ENCODE results near the gene ANXA8.
"Not testable (repeated sequence)": the region's sequence is repeated elsewhere in the genome, so short reads cannot be mapped to it uniquely, and the experiment has no call there.

ANXA8 gene, protein sequence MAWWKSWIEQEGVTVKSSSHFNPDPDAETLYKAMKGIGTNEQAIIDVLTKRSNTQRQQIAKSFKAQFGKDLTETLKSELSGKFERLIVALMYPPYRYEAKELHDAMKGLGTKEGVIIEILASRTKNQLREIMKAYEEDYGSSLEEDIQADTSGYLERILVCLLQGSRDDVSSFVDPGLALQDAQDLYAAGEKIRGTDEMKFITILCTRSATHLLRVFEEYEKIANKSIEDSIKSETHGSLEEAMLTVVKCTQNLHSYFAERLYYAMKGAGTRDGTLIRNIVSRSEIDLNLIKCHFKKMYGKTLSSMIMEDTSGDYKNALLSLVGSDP

DNA sequence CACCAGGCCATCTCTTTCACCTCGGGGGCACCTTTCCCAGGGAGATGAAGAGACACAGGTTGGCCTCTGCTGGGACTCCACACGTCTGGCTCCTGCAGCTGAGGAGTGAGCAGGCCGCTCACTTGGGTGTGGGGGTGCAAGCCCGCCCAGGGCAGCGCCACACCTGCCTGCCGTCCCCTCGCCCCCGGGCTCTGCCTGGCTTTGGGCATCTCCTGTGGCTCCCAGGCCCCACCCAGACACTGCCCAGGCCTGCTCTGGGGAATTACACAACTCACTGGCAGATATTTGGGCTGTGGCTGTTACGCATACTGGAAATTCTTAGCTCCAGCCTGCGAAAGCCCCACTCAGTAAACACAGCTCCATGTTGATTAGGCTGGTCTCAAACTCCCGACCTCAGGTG, at the start of gene ANXA8:
Gene ANXA8 (minus strand): TSS at position 193 of the 400 bp plus-strand sequence. CDS start 182 bp downstream, at position 11.
- DNase-seq = not testable (repeated sequence)

DNA sequence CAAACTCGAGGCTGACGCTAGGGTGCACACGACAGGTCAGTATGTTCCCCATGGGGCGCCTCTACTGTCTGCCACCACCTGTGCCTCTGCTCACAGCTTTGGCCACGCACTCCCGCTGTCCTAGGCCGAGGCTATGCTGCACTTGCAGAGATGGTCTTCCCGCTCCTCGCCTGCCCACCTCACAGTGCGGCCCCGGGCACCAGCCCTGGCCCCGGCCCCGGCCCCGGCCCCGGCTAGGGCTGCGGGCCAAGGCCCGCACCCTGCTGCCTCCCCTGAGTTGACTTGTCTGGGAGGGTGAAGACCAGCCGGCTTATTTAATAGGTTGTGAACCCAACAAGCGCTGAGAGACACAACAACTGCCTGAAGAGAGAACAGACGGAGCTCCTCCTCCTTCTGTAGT, 39.6 kb upstream of the ANXA8 start, which contains the start of gene AGAP9:
Gene AGAP9 (minus strand): TSS at position 164 of the 400 bp plus-strand sequence. CDS start 112 bp downstream, at position 52.
- DNase-seq = not testable (repeated sequence)

- DNase-seq = not testable (repeated sequence)
Observed at GRCh38 chr10:47502313-47502712, 18.4 kb upstream of the ANXA8 start.

- DNase-seq = not testable (repeated sequence)
Observed at GRCh38 chr10:47494226-47494625, 10.3 kb upstream of the ANXA8 start.

DNA sequence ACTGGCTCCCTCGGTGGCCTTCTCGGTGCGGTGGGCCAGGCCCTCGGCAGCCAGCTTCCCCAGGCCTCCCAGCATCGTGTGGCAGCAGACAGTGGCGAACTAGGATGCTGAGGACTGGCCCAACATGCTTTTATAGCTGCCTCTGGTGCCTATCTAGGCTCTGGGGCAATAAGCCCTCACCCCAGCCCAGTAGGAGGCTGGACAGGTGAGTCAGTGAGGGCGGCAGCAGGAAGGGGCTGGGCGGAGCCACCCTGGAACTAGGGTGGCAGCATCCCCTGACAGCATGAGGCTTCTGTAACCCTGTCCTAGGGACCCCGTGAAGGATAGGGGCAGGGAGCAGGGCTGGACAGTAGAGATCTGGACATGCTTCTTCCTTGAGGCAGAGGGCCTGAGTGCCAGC, 7.7 kb upstream of the ANXA8 start, which contains the start of gene FAM25G:
Gene FAM25G (minus strand): TSS at position 101 of the 400 bp plus-strand sequence. CDS start 26 bp downstream, at position 75.
- not testable (repeated sequence) for DNase-seq

DNA sequence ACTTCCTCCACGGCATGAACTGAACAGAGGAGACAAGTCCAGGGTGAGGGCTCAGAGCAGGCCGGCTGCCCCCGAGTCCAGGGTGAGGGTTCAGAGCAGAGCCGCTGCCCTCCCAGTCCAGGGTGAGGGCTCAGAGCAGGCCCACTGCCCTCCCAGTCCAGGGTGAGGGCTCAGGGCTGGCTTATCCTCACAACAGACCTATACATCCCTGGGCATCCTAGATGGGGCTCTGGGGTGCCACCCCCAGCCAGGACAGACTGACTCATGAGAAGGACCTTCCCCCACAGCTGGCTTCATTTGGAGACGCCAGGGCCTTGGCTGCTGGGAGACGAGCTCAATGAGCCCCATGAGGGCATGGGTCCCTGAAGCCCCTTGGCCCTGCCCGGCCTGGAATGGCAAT, 5.7 kb upstream of the ANXA8 start:
- DNase-seq = not testable (repeated sequence)

- DNase-seq = not testable (repeated sequence)
Observed at GRCh38 chr10:47485943-47486342, 2.0 kb upstream of the ANXA8 start.

- DNase-seq = not testable (repeated sequence)
Observed at GRCh38 chr10:47484786-47485185, 871 bp upstream of the ANXA8 start.

DNA sequence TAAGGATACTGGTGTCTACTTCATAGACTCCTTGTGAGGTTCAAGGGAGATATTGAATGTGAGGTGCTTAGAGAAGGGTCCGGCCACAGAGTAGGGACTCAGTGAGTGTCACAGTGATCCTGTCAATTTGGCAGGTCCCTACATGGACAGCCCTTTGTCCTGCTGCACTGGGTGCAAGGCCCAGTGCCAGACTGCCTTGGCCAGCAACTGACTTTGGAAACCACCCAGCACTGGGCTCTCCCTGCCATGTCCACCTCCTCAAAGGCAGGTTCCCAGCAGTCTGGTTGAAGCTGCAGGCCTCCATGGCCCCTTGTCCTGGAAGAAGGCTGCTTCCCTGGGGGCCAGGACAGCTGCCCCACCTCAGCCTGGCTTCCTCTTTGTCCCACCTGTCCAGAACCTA, 1.5 kb downstream of the ANXA8 start:
- DNase-seq = not testable (repeated sequence)

- not testable (repeated sequence) for DNase-seq
Observed at GRCh38 chr10:47481768-47482181, 2.1 kb downstream of the ANXA8 start.

DNA sequence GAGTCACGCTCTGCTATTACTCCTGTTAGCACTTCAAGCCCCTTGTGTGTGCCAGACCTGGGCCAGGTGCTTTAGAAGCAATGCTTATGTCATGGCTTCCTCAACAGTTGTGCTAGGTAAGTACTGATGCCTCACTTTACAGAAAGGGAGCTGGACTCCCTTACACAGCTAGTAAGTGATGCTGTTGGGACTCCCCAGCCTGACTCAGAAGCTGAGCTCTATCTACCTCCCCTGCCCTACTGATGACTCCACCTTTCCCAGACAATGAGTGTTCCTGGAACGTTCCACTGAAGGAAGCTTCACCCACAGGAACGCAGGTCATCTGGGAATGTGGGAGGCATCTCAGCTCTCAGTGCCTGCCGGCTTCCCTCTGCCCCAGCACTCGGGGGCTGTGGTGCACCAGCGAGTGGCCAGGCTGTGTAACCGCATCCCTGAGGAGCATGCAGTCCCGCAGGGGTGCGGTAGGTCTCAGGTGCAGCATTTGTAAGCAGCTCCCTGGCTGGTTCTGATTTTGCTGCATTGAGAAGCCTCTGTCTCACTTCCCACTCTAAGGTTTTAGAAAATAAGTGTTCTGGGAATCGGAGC, 2.6 kb downstream of the ANXA8 start:
- not testable (repeated sequence) for DNase-seq

GRCh38 chr10:47480133-47480532, 3.8 kb downstream of the ANXA8 start:
- not testable (repeated sequence) for DNase-seq

DNA sequence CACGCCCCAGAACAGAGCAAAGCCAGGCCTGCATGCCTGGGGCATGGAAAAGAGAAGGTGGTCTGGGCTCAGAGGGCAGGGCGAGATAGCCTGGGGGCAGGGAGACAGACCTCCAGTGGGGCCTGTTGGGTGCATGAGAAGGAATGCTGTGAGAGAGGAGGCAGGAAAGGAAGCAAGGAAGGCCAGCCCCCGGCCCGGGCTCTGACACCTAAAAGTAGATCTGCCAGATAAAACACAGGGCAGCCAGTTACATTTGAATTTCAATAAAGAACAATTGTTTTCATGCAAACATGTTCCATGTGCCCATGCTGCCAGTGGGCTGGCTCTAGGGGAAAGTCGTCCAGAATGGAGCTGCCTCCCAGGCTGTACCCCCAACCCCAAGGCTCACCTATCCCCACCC, 5.8 kb downstream of the ANXA8 start:
- not testable (repeated sequence) for DNase-seq

- DNase-seq = not testable (repeated sequence)
Observed at GRCh38 chr10:47477078-47477477, 6.8 kb downstream of the ANXA8 start.

- not testable (repeated sequence) for DNase-seq
Observed at GRCh38 chr10:47475101-47475500, 8.8 kb downstream of the ANXA8 start.

DNA sequence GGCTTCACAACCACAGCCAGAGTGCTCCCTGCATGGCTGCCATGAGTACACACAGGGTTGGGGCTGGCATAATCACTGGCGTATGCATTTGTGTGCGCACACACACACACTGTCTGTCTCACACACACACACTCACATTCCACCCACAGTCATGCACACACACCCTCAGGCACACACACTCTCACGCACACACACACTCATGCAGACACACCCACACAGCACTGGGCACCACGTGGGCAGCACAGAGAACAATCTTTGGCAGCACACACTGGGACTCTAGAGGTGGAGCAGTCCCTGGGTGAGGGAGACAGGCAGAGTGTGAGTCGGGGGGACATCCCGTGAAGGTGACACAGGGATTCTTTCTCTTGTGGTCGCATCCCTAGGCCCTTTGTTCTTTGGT, 10.4 kb downstream of the ANXA8 start:
- DNase-seq = not testable (repeated sequence)

- DNase-seq = not testable (repeated sequence)
Observed at GRCh38 chr10:47472647-47473046, 11.3 kb downstream of the ANXA8 start.

GRCh38 chr10:47472072-47472471, 11.8 kb downstream of the ANXA8 start:
- not testable (repeated sequence) for DNase-seq

DNA sequence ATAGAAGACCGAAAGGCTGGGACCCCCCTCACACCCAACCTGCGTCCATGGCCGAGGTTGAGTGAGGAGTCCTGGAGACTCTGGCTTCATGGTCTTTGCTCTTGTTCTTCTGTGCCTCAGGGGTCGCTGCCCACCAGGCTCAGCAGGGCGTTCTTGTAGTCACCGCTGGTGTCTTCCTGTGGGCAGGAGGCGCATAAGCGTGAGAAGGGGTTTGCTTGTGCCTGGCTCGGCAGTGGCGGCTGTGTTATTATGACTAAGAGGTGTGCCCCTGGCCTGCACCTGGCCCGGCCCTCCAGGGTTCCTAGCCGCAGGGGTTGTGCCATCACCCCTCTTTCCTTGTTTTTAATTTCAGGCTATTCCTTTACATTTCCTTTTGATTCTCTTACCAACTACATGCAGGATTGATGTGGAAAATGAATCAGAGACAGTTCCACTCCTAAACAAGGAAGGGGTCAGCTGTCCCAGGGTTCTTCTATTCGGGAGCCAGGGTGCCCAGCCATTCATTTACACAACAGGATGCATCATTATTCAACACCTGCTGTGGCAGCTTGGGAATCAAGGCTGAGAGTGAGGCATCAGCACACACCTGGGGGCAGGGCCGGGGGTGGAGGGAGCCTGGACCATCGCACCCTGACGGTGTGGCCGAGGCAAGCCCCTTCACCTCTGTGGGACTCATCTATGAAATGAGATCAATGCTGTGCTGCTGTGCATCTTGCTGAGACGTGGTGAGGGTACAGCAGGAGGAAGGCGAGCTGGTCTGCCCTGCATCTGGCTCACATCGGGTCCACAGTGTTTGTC, 15.0 kb downstream of the ANXA8 start:
- DNase-seq = not testable (repeated sequence)

DNA sequence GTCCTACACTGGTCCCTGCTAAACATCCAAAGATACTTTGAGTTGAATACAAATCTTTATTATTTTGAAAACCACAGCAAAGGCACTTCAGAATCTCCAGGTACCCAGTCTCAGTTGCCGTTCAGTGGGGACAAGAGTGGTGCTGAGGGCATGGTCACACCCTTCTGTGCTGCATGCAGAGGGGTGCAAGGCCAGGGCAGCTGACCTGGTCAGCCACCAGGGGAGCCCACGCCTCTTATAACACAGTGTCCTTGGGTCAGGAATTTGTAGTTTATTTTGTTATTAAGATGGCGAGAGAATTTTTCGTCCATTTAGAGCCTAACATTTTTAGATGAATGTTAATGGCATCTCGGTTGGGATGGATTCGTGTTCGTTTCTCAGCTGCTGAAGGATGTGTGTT, 16.0 kb downstream of the ANXA8 start:
- DNase-seq = not testable (repeated sequence)

DNA sequence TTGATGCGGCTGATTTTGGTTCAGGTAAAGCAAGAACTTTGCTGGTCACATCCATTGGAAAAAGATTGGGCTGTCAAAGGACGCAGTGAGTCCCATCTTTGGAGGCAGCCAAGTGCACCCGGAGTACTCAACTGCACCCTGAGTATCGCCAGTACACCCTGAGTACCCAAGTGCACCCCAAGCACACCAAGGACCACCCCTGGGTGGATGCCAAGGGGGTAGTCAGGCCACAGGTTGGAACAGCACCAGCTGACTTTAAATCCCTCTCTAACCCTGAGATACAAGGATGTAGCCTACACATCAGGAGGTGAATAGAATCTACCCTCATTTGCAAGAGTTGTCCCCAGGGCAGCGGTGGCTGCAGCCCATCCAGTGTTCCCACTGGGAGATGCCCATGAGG, 16.5 kb downstream of the ANXA8 start:
- DNase-seq = not testable (repeated sequence)

- DNase-seq = not testable (repeated sequence)
Observed at GRCh38 chr10:47465216-47465917, 18.5 kb downstream of the ANXA8 start.
